ENCODE results near the gene DCXR. TPM values are rescaled to one million over a fixed set of nuclear protein-coding genes. Genes with fewer than 3 reads are reported as not detected.
A peak's percentile ranks its signal among the peaks of the same experiment; 100 is the strongest.

Gene DCXR
- total and polyA plus RNA-seq, 2 of the 13 experiments (the other 11 are each of a cell fraction or from before 2014, with no cell fraction given), result 287 to 311 TPM

DNA sequence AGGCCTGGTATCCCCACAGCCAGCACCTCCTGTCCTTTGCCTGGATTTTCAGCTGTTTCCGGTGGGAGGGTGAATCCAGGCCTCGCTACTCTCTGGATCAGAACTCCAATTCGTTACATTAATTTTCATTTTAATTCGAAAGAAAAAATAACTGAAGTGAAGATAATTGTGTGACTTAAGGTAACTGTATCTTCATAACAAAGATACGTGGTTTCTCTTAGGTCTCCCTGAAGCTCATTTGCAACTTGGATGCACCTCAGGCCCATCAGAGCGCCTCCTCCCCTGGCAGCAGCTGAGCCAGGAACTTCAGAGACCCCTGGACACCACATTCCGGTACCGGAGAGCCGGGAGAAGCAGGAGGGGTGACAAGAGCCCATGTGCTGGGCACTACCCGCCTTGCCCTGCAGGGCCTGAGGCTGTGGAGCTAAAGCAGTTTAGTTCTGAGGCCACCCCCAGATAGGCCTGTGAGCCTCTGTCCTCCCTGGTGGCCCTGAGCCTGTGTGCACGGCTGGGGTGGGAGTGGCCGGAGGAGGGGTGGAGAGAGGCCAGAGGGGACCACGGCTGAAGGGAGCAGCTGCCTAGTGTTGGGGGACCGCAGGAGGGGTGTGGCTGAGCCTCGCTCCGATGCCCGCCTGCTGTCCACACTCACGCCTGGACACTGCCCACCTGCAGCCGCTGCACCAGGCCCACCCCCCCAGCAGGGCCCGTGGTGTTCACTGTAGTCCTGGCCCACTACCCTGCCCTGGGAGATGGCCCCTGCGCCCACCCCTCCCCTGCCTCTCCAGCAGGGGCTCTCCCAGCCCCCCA is 39.5 kb upstream of the DCXR start (continued):
- no peak for TF ChIP-seq ZNF337 (CRISPR knock-in tag; IDR thresholded peaks at IDR 0.05; ENCODE audit: borderline replicate concordance, low read depth)
- TF ChIP-seq, protein P1, sequence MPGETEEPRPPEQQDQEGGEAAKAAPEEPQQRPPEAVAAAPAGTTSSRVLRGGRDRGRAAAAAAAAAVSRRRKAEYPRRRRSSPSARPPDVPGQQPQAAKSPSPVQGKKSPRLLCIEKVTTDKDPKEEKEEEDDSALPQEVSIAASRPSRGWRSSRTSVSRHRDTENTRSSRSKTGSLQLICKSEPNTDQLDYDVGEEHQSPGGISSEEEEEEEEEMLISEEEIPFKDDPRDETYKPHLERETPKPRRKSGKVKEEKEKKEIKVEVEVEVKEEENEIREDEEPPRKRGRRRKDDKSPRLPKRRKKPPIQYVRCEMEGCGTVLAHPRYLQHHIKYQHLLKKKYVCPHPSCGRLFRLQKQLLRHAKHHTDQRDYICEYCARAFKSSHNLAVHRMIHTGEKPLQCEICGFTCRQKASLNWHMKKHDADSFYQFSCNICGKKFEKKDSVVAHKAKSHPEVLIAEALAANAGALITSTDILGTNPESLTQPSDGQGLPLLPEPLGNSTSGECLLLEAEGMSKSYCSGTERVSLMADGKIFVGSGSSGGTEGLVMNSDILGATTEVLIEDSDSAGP (CRISPR knock-in tag; IDR thresholded peaks at IDR 0.05; ENCODE audit: borderline replicate concordance), result no peak
- TF ChIP-seq ZNF883 (CRISPR knock-in tag; IDR thresholded peaks at IDR 0.05; ENCODE audit: not compliant biosample characterization), result no peak
- no peak for TF ChIP-seq ELF1 (CRISPR knock-in tag; IDR thresholded peaks at IDR 0.05)
- 0 out of 2 replicates have a peak, but pooled peaks have one; percentile 58 for TF ChIP-seq WIZ (CRISPR knock-in tag; IDR thresholded peaks at IDR 0.05)
- TF ChIP-seq, protein P2, sequence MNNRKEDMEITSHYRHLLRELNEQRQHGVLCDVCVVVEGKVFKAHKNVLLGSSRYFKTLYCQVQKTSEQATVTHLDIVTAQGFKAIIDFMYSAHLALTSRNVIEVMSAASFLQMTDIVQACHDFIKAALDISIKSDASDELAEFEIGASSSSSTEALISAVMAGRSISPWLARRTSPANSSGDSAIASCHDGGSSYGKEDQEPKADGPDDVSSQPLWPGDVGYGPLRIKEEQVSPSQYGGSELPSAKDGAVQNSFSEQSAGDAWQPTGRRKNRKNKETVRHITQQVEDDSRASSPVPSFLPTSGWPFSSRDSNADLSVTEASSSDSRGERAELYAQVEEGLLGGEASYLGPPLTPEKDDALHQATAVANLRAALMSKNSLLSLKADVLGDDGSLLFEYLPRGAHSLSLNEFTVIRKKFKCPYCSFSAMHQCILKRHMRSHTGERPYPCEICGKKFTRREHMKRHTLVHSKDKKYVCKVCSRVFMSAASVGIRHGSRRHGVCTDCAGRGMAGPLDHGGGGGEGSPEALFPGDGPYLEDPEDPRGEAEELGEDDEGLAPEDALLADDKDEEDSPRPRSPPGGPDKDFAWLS (CRISPR knock-in tag; IDR thresholded peaks at IDR 0.05; ENCODE audit: borderline replicate concordance), result no peak
- TF ChIP-seq FOXA3 (CRISPR knock-in tag; IDR thresholded peaks at IDR 0.05), result no peak
- TF ChIP-seq PCBP1 (IDR thresholded peaks at IDR 0.05; ENCODE audit: borderline replicate concordance, low read depth, low read length), result 0 out of 2 replicates have a peak, but pooled peaks have one; percentile 55
- TF ChIP-seq TCF7L2 (IDR thresholded peaks at IDR 0.05; ENCODE audit: low read depth, low read length), result no peak
- TF ChIP-seq ZNF530 (CRISPR knock-in tag; IDR thresholded peaks at IDR 0.05; ENCODE audit: low read depth), result no peak
- peak; percentile 98 for TF ChIP-seq PAF1 (CRISPR knock-in tag; IDR thresholded peaks at IDR 0.05)
- no peak for TF ChIP-seq RORA (CRISPR knock-in tag; IDR thresholded peaks at IDR 0.05)
- TF ChIP-seq, protein P3, sequence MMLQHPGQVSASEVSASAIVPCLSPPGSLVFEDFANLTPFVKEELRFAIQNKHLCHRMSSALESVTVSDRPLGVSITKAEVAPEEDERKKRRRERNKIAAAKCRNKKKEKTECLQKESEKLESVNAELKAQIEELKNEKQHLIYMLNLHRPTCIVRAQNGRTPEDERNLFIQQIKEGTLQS (CRISPR knock-in tag; IDR thresholded peaks at IDR 0.05), result no peak
- TF ChIP-seq POLR2AphosphoS2 (IDR thresholded peaks at IDR 0.05; ENCODE audit: low read depth, low read length), result peak; percentile 35; the same call in 1 of the 2 replicates
- 0 out of 2 replicates have a peak, but pooled peaks have one; percentile 21 for TF ChIP-seq ZZZ3 (CRISPR knock-in tag; IDR thresholded peaks at IDR 0.05; ENCODE audit: borderline replicate concordance)
- no peak for TF ChIP-seq ZNF747 (CRISPR knock-in tag; IDR thresholded peaks at IDR 0.05; ENCODE audit: borderline replicate concordance)
- no peak for TF ChIP-seq ZNF460 (CRISPR knock-in tag; IDR thresholded peaks at IDR 0.05; ENCODE audit: borderline replicate concordance)
- no peak for TF ChIP-seq TP53 (CRISPR knock-in tag; conservative IDR thresholded peaks at IDR 0.05)
- TF ChIP-seq REPIN1 (CRISPR knock-in tag; IDR thresholded peaks at IDR 0.05; ENCODE audit: borderline replicate concordance, low read depth), result 0 out of 2 replicates have a peak, but pooled peaks have one; percentile 29
- no peak for TF ChIP-seq PHF5A (CRISPR knock-in tag; IDR thresholded peaks at IDR 0.05; ENCODE audit: low read depth, unreplicated experiment)
- 0 out of 2 replicates have a peak, but pooled peaks have one; percentile 10 for TF ChIP-seq ZKSCAN8 (CRISPR knock-in tag; IDR thresholded peaks at IDR 0.05; ENCODE audit: borderline replicate concordance)
- TF ChIP-seq SP4 (CRISPR knock-in tag; IDR thresholded peaks at IDR 0.05), result no peak
- TF ChIP-seq EED (CRISPR knock-in tag; IDR thresholded peaks at IDR 0.05), result 0 out of 2 replicates have a peak, but pooled peaks have one; percentile 62
- no peak for TF ChIP-seq KLF13 (CRISPR knock-in tag; IDR thresholded peaks at IDR 0.05)
- no peak for TF ChIP-seq HDAC1 (CRISPR knock-in tag; IDR thresholded peaks at IDR 0.05)
- peak; percentile 29 for TF ChIP-seq SSRP1 (CRISPR knock-in tag; IDR thresholded peaks at IDR 0.05)
- no peak; the same call in 1 of the 2 replicates for TF ChIP-seq SIN3A (IDR thresholded peaks at IDR 0.05; ENCODE audit: borderline replicate concordance, low read depth, low read length)
- 0 out of 2 replicates have a peak, but pooled peaks have one; percentile 69 for TF ChIP-seq GTF3A (CRISPR knock-in tag; conservative IDR thresholded peaks at IDR 0.05)
